Left ventricle myocardium inferior (tissue), 1 donor: Measurements from ENCODE around the gene NMBR. TPM values are rescaled to one million over a fixed set of nuclear protein-coding genes. Genes with fewer than 3 reads are reported as not detected.

Source experiments
- DNase-seq: peaks from one replicate; pipeline ENCODE4 v3.0.0-alpha.2; 2020
- H3K27ac ChIP-seq: fragments of 200-600 bp; replicated peaks from 2 replicates; pipeline ENCODE4 v1.8.0; 2021
- H3K27me3 ChIP-seq: fragments of 200-600 bp; 2 replicates; pipeline ENCODE4 v1.8.0; 2021; ENCODE audit warnings: low read depth
- H3K36me3 ChIP-seq: fragments of 200-600 bp; 2 replicates; pipeline ENCODE4 v1.8.0; 2021
- H3K4me1 ChIP-seq: fragments of 200-600 bp; 2 replicates; pipeline ENCODE4 v1.8.0; 2021
- H3K4me3 ChIP-seq: fragments of 200-600 bp; 2 replicates; pipeline ENCODE4 v1.8.0; 2021; ENCODE audit warnings: mild to moderate bottlenecking, moderate library complexity
- H3K9me3 ChIP-seq: fragments of 200-600 bp; replicated peaks from 2 replicates; pipeline ENCODE4 v1.8.0; 2021
- intact Hi-C: fragments of 100-400 bp; cut with micrococcal nuclease; formaldehyde crosslinking; loops from one replicate; pipeline ENCODE4 v1.11.0; 2022
- total RNA-seq: library from RNA; stranded (reverse); fragmentation: NEBNext Ultra II Directional; extraction: Animal tissue kit (Norgen Biotek cat#: 25700); gene quantifications from one replicate; pipeline ENCODE4 v1.2.1, GENCODE V29; 2021
- TF ChIP-seq, protein P1 (sequence below): fragments of 200-600 bp; IDR thresholded peaks from 2 replicates; pipeline ENCODE4 v1.8.0; 2021; ENCODE audit warnings: antibody characterized with exemption, mild to moderate bottlenecking, borderline replicate concordance
- donor health status: DM: no; HTN: yes; CAD: no; lungs with severe emphysema.

Gene NMBR
- total RNA-seq, 1 donor from 2014 or later, result not detected

DNA sequence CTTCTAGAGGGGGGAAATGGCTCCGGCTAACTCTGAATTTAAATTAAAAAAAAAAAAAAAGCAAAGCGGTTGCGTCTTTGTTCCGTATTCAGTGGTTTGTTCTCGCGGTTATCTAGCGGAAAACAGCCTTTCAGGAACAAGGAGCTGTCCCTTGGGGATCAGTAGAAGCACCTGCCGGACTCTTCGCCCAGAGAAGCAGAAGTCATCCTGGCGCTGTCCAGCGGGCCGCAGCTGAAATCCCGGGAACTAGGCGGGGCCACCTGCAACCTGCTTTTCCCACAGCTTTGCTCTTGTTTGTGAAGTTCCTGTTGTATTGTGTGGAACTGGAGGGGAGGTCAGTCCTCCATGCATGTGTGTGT is 58.1 kb downstream of the NMBR start:
- DNase-seq, result no peak
- Histone ChIP-seq H3K9me3 (peaks cover 3% of the 10 kb centered on the region), H3K4me1 (peaks cover 5% of the 10 kb centered on the region), H3K27ac (no peak overlapping the region), H3K36me3 (no peaks in the 10 kb centered on the region), H3K27me3 (peaks cover 41% of the 10 kb centered on the region), H3K4me3 (no peak overlapping the region)
- intact Hi-C loops, result no loop called here
- TF ChIP-seq, protein P1, sequence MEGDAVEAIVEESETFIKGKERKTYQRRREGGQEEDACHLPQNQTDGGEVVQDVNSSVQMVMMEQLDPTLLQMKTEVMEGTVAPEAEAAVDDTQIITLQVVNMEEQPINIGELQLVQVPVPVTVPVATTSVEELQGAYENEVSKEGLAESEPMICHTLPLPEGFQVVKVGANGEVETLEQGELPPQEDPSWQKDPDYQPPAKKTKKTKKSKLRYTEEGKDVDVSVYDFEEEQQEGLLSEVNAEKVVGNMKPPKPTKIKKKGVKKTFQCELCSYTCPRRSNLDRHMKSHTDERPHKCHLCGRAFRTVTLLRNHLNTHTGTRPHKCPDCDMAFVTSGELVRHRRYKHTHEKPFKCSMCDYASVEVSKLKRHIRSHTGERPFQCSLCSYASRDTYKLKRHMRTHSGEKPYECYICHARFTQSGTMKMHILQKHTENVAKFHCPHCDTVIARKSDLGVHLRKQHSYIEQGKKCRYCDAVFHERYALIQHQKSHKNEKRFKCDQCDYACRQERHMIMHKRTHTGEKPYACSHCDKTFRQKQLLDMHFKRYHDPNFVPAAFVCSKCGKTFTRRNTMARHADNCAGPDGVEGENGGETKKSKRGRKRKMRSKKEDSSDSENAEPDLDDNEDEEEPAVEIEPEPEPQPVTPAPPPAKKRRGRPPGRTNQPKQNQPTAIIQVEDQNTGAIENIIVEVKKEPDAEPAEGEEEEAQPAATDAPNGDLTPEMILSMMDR, result no peak

DNA sequence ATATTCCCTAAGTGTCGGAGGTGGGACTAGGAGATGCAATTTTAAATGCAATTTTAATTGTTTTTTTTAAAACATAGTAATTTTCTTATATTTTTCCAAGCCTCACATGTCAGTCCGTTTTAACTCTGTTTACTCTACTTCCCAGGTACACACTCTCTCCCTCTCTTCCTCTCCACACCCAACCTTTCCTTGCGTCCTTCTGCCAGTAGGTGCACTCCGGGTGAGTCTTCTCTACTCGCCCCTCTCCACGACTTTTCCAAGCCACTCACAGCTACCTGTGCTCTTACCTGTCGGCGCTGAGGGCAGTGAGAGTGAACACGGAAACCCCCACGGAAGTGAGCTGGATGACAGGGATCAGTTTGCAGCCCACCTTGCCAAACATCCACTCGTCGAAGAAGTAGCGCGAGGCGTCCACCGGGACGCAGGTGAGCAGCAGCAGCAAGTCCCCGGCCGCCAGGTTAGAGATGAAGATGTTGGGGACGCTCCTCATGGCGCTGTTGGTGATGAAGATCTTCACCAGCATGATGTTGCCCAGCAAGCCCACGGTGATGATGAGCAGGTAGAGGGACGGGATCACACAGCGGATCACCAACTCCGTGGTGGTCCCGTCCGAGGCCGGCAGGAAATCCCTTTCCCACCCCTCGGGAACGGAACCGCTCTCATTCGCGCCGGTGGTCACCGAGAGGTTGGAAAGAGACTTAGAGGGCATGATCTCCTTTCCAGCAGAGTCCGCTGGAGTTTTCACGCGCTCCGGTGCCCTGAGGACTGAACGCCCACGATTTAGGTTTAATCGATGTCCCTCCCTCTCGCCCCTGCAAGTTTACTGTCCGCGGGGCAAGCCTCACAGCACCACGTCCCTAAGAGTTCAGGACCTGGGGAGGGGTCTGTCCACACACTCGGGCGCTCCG is 58.7 kb downstream of the NMBR start:
- H3K27me3 ChIP-seq, result peaks cover 41% of the 10 kb centered on the region
- no peak overlapping the region for H3K27ac ChIP-seq
- H3K36me3 ChIP-seq, result no peaks in the 10 kb centered on the region
- no peaks in the 10 kb centered on the region for H3K9me3 ChIP-seq
- TF ChIP-seq, protein P1, result no peak
- intact Hi-C loops, result no loop called here
- no peak for DNase-seq
- H3K4me1 ChIP-seq, result peaks cover 5% of the 10 kb centered on the region
- H3K4me3 ChIP-seq, result no peak overlapping the region

- no peaks in the 10 kb centered on the region for H3K36me3 ChIP-seq
- no peaks in the 10 kb centered on the region for H3K4me1 ChIP-seq
- intact Hi-C loops, result no loop called here
- no peak overlapping the region for H3K27ac ChIP-seq
- H3K4me3 ChIP-seq, result no peak overlapping the region
- DNase-seq, result no peak
- TF ChIP-seq, protein P1, result no peak
- H3K27me3 ChIP-seq, result no peaks in the 10 kb centered on the region
- no peaks in the 10 kb centered on the region for H3K9me3 ChIP-seq
Observed at GRCh38 chr6:142079130-142079529, 67.8 kb downstream of the NMBR start.

DNA sequence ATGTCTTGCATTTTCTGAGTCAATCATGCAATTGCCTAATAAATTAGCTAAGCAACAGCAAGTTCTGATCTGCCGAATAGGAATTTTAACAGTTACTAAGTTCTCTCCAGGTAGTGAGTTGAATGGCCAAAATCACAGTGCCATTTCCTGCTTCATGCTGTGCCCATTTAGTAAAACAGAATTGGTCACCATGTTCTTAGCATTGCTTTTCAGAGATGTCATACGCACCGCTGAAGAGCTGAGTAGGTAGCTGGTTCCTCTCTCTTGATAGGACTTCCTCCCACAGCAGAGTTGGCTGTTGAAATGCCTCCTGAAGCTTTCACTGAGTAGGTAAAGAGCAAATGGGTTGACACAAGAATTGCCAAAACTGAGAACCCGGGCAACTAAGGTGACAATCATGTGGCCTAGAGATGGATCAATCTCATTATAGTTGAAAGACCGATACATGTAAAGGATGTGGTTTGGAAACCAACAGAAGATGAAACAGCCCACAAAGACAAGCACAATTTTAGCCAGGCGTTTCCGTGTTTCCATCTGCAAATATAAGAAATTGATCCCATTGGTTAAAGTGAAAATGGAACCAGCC is 71.3 kb downstream of the NMBR start:
- DNase-seq, result no peak
- no peak overlapping the region for H3K4me3 ChIP-seq
- no peak overlapping the region for H3K27ac ChIP-seq
- no peaks in the 10 kb centered on the region for H3K9me3 ChIP-seq
- no peaks in the 10 kb centered on the region for H3K36me3 ChIP-seq
- intact Hi-C loops, result no loop called here
- TF ChIP-seq, protein P1, result no peak
- no peaks in the 10 kb centered on the region for H3K4me1 ChIP-seq
- H3K27me3 ChIP-seq, result no peaks in the 10 kb centered on the region

GRCh38 chr6:142074516-142074915 is 72.4 kb downstream of the NMBR start:
- Histone ChIP-seq H3K27me3 (no peaks in the 10 kb centered on the region), H3K9me3 (no peaks in the 10 kb centered on the region), H3K4me1 (no peaks in the 10 kb centered on the region), H3K27ac (no peak overlapping the region), H3K36me3 (no peaks in the 10 kb centered on the region), H3K4me3 (no peak overlapping the region)
- intact Hi-C loops, result no loop called here
- TF ChIP-seq, protein P1, result no peak
- DNase-seq, result no peak
